Measurements from ENCODE around the gene KIRREL2. TPM values are rescaled to one million over a fixed set of nuclear protein-coding genes. Genes with fewer than 3 reads are reported as not detected.

KIRREL2 gene
- total and polyA plus RNA-seq, 9 of the 15 experiments (the other 6 are each of a cell fraction or from before 2014, with no cell fraction given): 0.01 to 0.12 (median 0.09) TPM; not detected in 4

- TF ChIP-seq, protein P1, sequence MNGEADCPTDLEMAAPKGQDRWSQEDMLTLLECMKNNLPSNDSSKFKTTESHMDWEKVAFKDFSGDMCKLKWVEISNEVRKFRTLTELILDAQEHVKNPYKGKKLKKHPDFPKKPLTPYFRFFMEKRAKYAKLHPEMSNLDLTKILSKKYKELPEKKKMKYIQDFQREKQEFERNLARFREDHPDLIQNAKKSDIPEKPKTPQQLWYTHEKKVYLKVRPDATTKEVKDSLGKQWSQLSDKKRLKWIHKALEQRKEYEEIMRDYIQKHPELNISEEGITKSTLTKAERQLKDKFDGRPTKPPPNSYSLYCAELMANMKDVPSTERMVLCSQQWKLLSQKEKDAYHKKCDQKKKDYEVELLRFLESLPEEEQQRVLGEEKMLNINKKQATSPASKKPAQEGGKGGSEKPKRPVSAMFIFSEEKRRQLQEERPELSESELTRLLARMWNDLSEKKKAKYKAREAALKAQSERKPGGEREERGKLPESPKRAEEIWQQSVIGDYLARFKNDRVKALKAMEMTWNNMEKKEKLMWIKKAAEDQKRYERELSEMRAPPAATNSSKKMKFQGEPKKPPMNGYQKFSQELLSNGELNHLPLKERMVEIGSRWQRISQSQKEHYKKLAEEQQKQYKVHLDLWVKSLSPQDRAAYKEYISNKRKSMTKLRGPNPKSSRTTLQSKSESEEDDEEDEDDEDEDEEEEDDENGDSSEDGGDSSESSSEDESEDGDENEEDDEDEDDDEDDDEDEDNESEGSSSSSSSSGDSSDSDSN (IDR thresholded peaks at IDR 0.05; ENCODE audit: borderline replicate concordance in 1 of 2, low read depth in 2 of 2, low read length in 2 of 2): 0 out of 4 replicates have a peak, but pooled peaks of 1 of the 2 experiments have one; percentile 53
- TF ChIP-seq HDAC2 (IDR thresholded peaks at IDR 0.05) (no peak), ZFP36 (IDR thresholded peaks at IDR 0.05; ENCODE audit: low read depth, low read length, partially characterized antibody) (peak; percentile 18), E2F6 (IDR thresholded peaks at IDR 0.05; ENCODE audit: borderline replicate concordance in 1 of 2, extremely low read depth in 1 of 2, insufficient read depth in 1 of 2, insufficient read length in 1 of 2, low read depth in 1 of 2, low read length in 1 of 2, poor library complexity in 1 of 2, severe bottlenecking in 1 of 2) (peak in 1 of 2 experiments; percentile 81)
Measured at GRCh38 chr19:35868172-35868822, 11.6 kb downstream of the KIRREL2 start, which contains the start of gene APLP1 (continued).
